ENCODE results near the gene C22orf15. TPM values are rescaled to one million over a fixed set of nuclear protein-coding genes. Genes with fewer than 3 reads are reported as not detected.

C22orf15 gene
- total and polyA plus RNA-seq, 7 experiments from 2014 or later = 1.2 to 5.7 (median 2.3) TPM; not detected in 1

- POLR2A ChIA-PET = interaction anchor here (0.6 to 3.4 kb wide), 7 partner anchors 13 to 145 kb away, joined by 3 to 15 read pairs (median 7); partner anchors contain the start of genes C22orf15, CHCHD10, MIF and SLC2A11
- Mint-ChIP-seq H3K4me3 (peak overlapping the region; percentile 63 to 88 (median 82)), H3K4me1 (peaks cover 11 to 18% (median 13%) of the 10 kb centered on the region in 7 donors), H3K27ac (peak overlapping the region in 5 of 9 donors; percentile 37 to 78 (median 65)), H3K27me3 (no peaks in the 10 kb centered on the region), H3K9me3 (peaks cover 0 to 5% (median 3%) of the 10 kb centered on the region in 11 donors), H3K36me3 (peaks cover 3 to 13% (median 7%) of the 10 kb centered on the region in 5 donors)
- no peaks in the 10 kb centered on the region for H3K9me3 ChIP-seq (ENCODE audit: control insufficient read depth in 2 of 3, low read length in 3 of 3)
- DNase-seq (no peak), ATAC-seq (no peak)
- CTCF ChIA-PET = interaction anchor here (0.6 kb wide), 1 partner anchor 13 kb away, joined by 3 read pairs; no protein-coding TSS in a partner anchor
- H3K4me3 ChIP-seq (ENCODE audit: low read length) = no peak overlapping the region
- peaks cover 0 to 9% of the 10 kb centered on the region in 2 donors for H3K4me1 ChIP-seq (ENCODE audit: control insufficient read depth in 2 of 2, insufficient read depth in 2 of 2, low read length in 2 of 2)
- H3K36me3 ChIP-seq (ENCODE audit: control insufficient read depth in 2 of 3, insufficient read depth in 3 of 3, low read length in 3 of 3) = peaks cover 0 to 4% (median 2%) of the 10 kb centered on the region in 3 experiments
- intact Hi-C loops (cut with micrococcal nuclease) = loop anchor here (2.0 to 10.0 kb wide), 4 partner anchors 17 to 805 kb away; partner anchors contain the start of genes CHCHD10 (in 1 of the 2), GUCD1 (in 1 of the 2) and SNRPD3 (in 1 of the 2)
- H3K27ac ChIP-seq (ENCODE audit: low read depth, low read length) = no peak overlapping the region
- no peaks in the 10 kb centered on the region for H3K27me3 ChIP-seq (ENCODE audit: control insufficient read depth in 2 of 2, insufficient read depth in 2 of 2, low read length in 2 of 2)
Measured at GRCh38 chr22:23749841-23750301, 12.9 kb upstream of the C22orf15 start.

DNA sequence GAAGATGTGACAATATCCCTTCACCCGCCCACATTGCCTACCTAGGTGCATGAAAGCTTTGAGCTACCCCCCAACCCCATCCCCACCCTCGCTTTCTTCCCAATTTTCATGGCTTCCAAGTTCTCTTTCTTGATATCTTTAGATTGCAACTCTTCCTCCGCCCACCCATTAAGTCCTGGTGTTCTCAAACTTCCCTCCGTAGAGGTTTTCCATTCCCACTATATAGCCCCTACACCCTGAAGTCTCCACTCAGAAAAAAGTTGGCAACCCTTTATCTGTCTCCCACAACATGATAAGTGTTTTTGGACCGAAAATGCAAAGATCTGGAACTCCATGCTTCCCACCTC is 12.4 kb upstream of the C22orf15 start:
- Mint-ChIP-seq H3K4me3 (peak overlapping the region; percentile 63 to 88 (median 82)), H3K4me1 (peaks cover 11 to 18% (median 13%) of the 10 kb centered on the region in 7 donors), H3K27ac (peak overlapping the region in 8 of 9 donors; percentile 37 to 88 (median 58)), H3K27me3 (no peaks in the 10 kb centered on the region), H3K36me3 (peaks cover 0 to 8% (median 3%) of the 10 kb centered on the region in 5 donors), H3K9me3 (peaks cover 0 to 4% (median 0%) of the 10 kb centered on the region in 11 donors)
- intact Hi-C loops (cut with micrococcal nuclease) = loop anchor here (2.0 to 10.0 kb wide), 4 partner anchors 16 to 804 kb away; partner anchors contain the start of genes CHCHD10 (in 1 of the 2), GUCD1 (in 1 of the 2) and SNRPD3 (in 1 of the 2)
- CTCF ChIA-PET = interaction anchor here (0.5 to 0.6 kb wide), 2 partner anchors 13 to 32 kb away, joined by 3 read pairs; no protein-coding TSS in a partner anchor
- H3K27ac ChIP-seq (ENCODE audit: low read depth, low read length) = peak overlapping the region; percentile 73
- peaks cover 0 to 9% of the 10 kb centered on the region in 2 donors for H3K4me1 ChIP-seq (ENCODE audit: control insufficient read depth in 2 of 2, insufficient read depth in 2 of 2, low read length in 2 of 2)
- H3K4me3 ChIP-seq (ENCODE audit: low read length) = peak overlapping the region; percentile 67
- no peaks in the 10 kb centered on the region for H3K36me3 ChIP-seq (ENCODE audit: control insufficient read depth in 2 of 3, insufficient read depth in 3 of 3, low read length in 3 of 3)
- no peaks in the 10 kb centered on the region for H3K9me3 ChIP-seq (ENCODE audit: control insufficient read depth in 2 of 3, low read length in 3 of 3)
- POLR2A ChIA-PET = interaction anchor here (0.6 to 3.4 kb wide), 10 partner anchors 13 to 144 kb away, joined by 3 to 15 read pairs (median 5); partner anchors contain the start of genes C22orf15, CHCHD10, MIF and SLC2A11
- H3K27me3 ChIP-seq (ENCODE audit: control insufficient read depth in 2 of 2, insufficient read depth in 2 of 2, low read length in 2 of 2) = no peaks in the 10 kb centered on the region
- DNase-seq (no peak), ATAC-seq (no peak)

DNA sequence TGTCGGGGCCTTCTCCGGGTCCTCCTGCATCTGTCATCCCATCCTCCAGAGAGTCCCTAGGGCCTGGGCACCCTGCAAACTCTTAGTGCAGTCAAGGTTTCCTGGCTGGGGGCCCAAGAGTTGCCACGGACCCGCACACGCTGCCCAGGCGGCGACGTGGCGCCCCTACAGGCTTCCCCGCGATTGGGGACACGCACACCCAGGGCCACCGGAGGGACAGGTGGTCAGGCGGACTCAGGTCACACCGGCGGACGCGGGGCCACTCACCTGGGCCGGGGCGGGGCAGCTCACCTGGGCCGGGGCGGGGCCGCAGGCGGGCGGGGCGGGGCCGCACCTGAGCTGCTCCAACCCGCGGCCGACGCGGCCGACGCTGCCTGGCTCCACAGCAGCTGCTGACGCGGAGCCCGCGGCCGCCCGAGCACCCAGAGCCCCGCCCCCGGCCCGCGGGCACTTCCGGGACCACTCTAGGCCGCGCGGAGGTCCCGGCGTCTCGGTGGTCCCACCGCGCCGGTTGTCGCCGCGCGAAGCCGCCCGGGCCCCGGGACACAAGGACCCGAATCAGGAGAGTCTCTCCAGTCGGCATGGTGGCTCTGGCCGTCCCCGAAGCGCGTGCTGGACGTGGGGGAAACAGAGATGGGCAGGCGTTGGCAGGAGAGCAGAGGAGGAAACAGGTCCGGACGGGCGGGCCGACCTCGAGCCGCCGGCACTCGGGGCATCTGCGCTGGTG is 11.9 kb upstream of the C22orf15 start, which contains the start of gene ZNF70:
Gene ZNF70 (minus strand): TSS at position 399 of the 727 bp plus-strand sequence. CDS start 5,972 bp downstream, outside the sequence.
- Histone ChIP-seq H3K27ac (ENCODE audit: low read depth, low read length) (peak within 1 kb of the TSS; percentile 73), H3K9me3 (ENCODE audit: control insufficient read depth in 2 of 3, low read length in 3 of 3) (no peaks in the 10 kb centered on the region), H3K4me1 (ENCODE audit: control insufficient read depth in 2 of 2, insufficient read depth in 2 of 2, low read length in 2 of 2) (peaks cover 0 to 9% of the 10 kb centered on the region in 2 donors), H3K27me3 (ENCODE audit: control insufficient read depth in 2 of 2, insufficient read depth in 2 of 2, low read length in 2 of 2) (no peaks in the 10 kb centered on the region), H3K4me3 (ENCODE audit: low read length) (peak within 1 kb of the TSS; percentile 79), H3K36me3 (ENCODE audit: control insufficient read depth in 2 of 3, insufficient read depth in 3 of 3, low read length in 3 of 3) (no peaks in the 10 kb centered on the region)
- Mint-ChIP-seq H3K9me3 (peaks cover 0 to 3% (median 0%) of the 10 kb centered on the region in 11 donors), H3K27ac (peak within 1 kb of the TSS; percentile 37 to 91 (median 76)), H3K36me3 (peaks cover 0 to 6% (median 2%) of the 10 kb centered on the region in 5 donors), H3K4me3 (peak within 1 kb of the TSS; percentile 63 to 88 (median 82)), H3K27me3 (no peaks in the 10 kb centered on the region), H3K4me1 (peaks cover 11 to 18% (median 13%) of the 10 kb centered on the region in 7 donors)
- ChIA-PET POLR2A (interaction anchor here (0.6 to 3.4 kb wide), 11 partner anchors 12 to 144 kb away, joined by 3 to 15 read pairs (median 5); partner anchors contain the start of genes C22orf15, CHCHD10, MIF and SLC2A11), CTCF (interaction anchor here (0.5 kb wide), 1 partner anchor 33 kb away, joined by 3 read pairs; no protein-coding TSS in a partner anchor)
- ATAC-seq = peak; percentile 99
- DNase-seq = peak; percentile 78 to 88 (median 86)
- intact Hi-C loops (cut with micrococcal nuclease) = loop anchor here (1.0 to 10.0 kb wide), 10 partner anchors 12 to 804 kb away; partner anchors contain the start of genes CHCHD10 (in 2 of the 2), DERL3 (in 1 of the 2), GUCD1 (in 1 of the 2) and SMARCB1 (in 1 of the 2)

DNA sequence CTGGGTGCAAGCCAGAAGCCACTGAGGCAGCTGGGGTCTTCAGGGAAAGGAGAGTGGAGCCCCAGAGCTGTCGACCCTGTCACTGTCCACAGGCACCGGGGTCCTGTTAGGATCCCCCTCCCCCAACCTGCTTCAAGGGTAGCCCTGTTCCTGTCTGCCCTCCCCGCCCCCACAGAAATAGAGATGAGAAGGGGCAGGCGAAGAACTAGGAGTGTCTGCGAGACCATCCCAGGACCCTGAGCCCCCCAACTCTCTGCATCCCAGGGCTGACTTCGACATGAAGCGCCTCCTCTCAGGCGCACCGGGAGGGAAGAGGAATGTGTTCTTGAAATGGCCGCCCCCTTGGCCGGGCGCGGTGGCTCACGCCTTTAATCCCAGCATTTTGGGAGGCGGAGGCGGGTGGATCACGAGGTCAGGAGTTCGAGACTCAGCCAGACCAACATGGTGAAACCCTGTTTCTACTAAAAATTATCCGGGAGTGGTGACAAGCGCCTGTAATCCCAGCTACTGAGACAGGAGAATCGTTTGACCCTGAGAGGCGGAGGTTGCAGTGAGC is 11.3 kb upstream of the C22orf15 start:
- Histone ChIP-seq H3K36me3 (ENCODE audit: control insufficient read depth in 2 of 3, insufficient read depth in 3 of 3, low read length in 3 of 3) (no peaks in the 10 kb centered on the region), H3K4me1 (ENCODE audit: control insufficient read depth in 2 of 2, insufficient read depth in 2 of 2, low read length in 2 of 2) (peaks cover 0 to 9% of the 10 kb centered on the region in 2 donors), H3K27ac (ENCODE audit: low read depth, low read length) (peak overlapping the region; percentile 73), H3K9me3 (ENCODE audit: control insufficient read depth in 2 of 3, low read length in 3 of 3) (no peaks in the 10 kb centered on the region), H3K27me3 (ENCODE audit: control insufficient read depth in 2 of 2, insufficient read depth in 2 of 2, low read length in 2 of 2) (no peaks in the 10 kb centered on the region), H3K4me3 (ENCODE audit: low read length) (peak overlapping the region; percentile 79)
- ATAC-seq (peak; percentile 3), DNase-seq (peak in 1 of 9 donors; percentile 33)
- Mint-ChIP-seq H3K9me3 (peaks cover 0 to 2% (median 0%) of the 10 kb centered on the region in 11 donors), H3K4me3 (peak overlapping the region; percentile 52 to 85 (median 74)), H3K4me1 (peaks cover 11 to 18% (median 13%) of the 10 kb centered on the region in 7 donors), H3K27ac (peak overlapping the region in 7 of 9 donors; percentile 21 to 87 (median 48)), H3K36me3 (peaks cover 0 to 6% (median 0%) of the 10 kb centered on the region in 5 donors), H3K27me3 (no peaks in the 10 kb centered on the region)
- POLR2A ChIA-PET = interaction anchor here (1.1 to 3.4 kb wide), 7 partner anchors 12 to 107 kb away, joined by 3 to 15 read pairs (median 7); partner anchors contain the start of genes C22orf15, CHCHD10 and SLC2A11
- CTCF ChIA-PET = no interaction called here
- intact Hi-C loops (cut with micrococcal nuclease) = loop anchor here (1.0 to 10.0 kb wide), 10 partner anchors 12 to 803 kb away; partner anchors contain the start of genes CHCHD10 (in 2 of the 2), DERL3 (in 1 of the 2), GUCD1 (in 1 of the 2) and SMARCB1 (in 1 of the 2)

DNA sequence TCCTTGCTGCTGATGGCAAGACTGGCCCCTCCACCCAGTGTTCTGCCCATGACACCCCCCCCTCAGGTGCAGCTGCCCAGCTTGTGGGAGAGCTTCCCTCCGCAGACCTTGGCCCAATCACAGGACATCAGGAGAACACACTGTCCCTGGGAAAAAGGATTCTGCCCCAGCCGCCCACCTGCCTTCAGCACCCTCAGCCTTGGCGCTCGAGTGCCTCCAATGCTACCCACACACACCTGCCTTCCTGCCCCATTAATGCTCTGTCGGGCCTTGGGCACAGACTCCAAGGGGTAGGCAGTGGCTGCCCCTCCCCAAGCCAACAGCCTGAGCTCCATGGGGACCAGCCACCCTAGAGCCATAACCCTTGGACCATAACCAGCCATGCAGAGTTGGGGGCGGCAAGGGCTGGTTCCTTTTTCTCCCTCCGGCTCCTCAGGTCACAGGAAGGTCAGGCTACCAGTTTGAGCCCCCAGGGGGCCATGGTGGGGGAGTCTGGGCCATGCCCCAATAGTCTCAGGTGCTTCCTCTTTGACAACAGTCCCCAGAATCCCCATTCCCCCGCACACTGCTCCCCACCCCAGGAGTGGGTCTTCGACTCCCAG is 10.6 kb upstream of the C22orf15 start:
- Mint-ChIP-seq H3K27me3 (no peaks in the 10 kb centered on the region), H3K36me3 (peaks cover 0 to 6% (median 0%) of the 10 kb centered on the region in 5 donors), H3K9me3 (no peaks in the 10 kb centered on the region), H3K27ac (peak overlapping the region in 6 of 9 donors; percentile 37 to 91 (median 78)), H3K4me1 (peaks cover 11 to 18% (median 13%) of the 10 kb centered on the region in 7 donors), H3K4me3 (peak overlapping the region; percentile 54 to 85 (median 72))
- no peak overlapping the region for H3K4me3 ChIP-seq (ENCODE audit: low read length)
- ChIA-PET CTCF (no interaction called here), POLR2A (interaction anchor here (0.7 to 3.4 kb wide), 3 partner anchors 15 to 104 kb away, joined by 3 to 9 read pairs (median 4); partner anchors contain the start of gene CHCHD10)
- H3K9me3 ChIP-seq (ENCODE audit: control insufficient read depth in 2 of 3, low read length in 3 of 3) = no peaks in the 10 kb centered on the region
- intact Hi-C loops (cut with micrococcal nuclease) = loop anchor here (5.0 to 10.0 kb wide), 3 partner anchors 35 to 803 kb away; partner anchors contain the start of genes GUCD1 (in 1 of the 2) and SNRPD3 (in 1 of the 2)
- ATAC-seq (no peak), DNase-seq (no peak)
- no peak overlapping the region for H3K27ac ChIP-seq (ENCODE audit: low read depth, low read length)
- no peaks in the 10 kb centered on the region for H3K27me3 ChIP-seq (ENCODE audit: control insufficient read depth in 2 of 2, insufficient read depth in 2 of 2, low read length in 2 of 2)
- H3K4me1 ChIP-seq (ENCODE audit: control insufficient read depth in 2 of 2, insufficient read depth in 2 of 2, low read length in 2 of 2) = peaks cover 0 to 9% of the 10 kb centered on the region in 2 donors
- no peaks in the 10 kb centered on the region for H3K36me3 ChIP-seq (ENCODE audit: control insufficient read depth in 2 of 3, insufficient read depth in 3 of 3, low read length in 3 of 3)

Data from naive thymus-derived CD4-positive, alpha-beta T cell (primary cell).